PC-3 (cell line): ENCODE data around the gene MAD1L1. TPM values are rescaled to one million over a fixed set of nuclear protein-coding genes. Genes with fewer than 3 reads are reported as not detected.

Experiments
- ATAC-seq: fragments of 200-7000 bp; cut with Tn5 transposase; 2 replicates; pipeline ENCODE4 v1.9.1; 2020; ENCODE audit warnings: mild to moderate bottlenecking, moderate library complexity
- BruUV-seq: library from RNA; stranded (reverse); fragments of 400-500 nt; replicated peaks from 2 replicates; lab custom pipeline; 2021; lab: Mats Ljungman, UMichigan
- CTCF ChIA-PET: fragments of 300-600 bp; sonication (Branson Sonifier 250); formaldehyde crosslinking; loops from one replicate; lab custom pipeline; 2022; ENCODE audit warnings: antibody characterized with exemption; lab: Charles Lee
- POLR2A ChIA-PET: fragments of 300-600 bp; sonication (Branson Sonifier 250); formaldehyde crosslinking; loops from one replicate; lab custom pipeline; 2022; ENCODE audit warnings: antibody characterized with exemption; ENCODE audit not compliant: unreplicated experiment; lab: Charles Lee
- DNase-seq: peaks from one replicate; pipeline ENCODE4 v3.0.0-alpha.2; 2015
- H2AFZ ChIP-seq: fragments of 300-600 bp; sonication (generic); 2 replicates; pipeline ENCODE4 v1.6.0; 2016; ENCODE audit warnings: antibody characterized with exemption, low read length
- H3F3A ChIP-seq: fragments of 300-600 bp; sonication (generic); one replicate; pipeline ENCODE4 v1.6.0; 2017; ENCODE audit warnings: antibody characterized with exemption, low read length, control low read depth, mild to moderate bottlenecking; ENCODE audit not compliant: unreplicated experiment
- H3K27ac ChIP-seq: fragments of 300-600 bp; sonication (generic); 2 replicates; pipeline ENCODE4 v1.5.1; 2016; ENCODE audit warnings: mild to moderate bottlenecking, low read length
- H3K27me3 ChIP-seq: fragments of 300-600 bp; sonication (generic); 2 replicates; pipeline ENCODE4 v1.6.1; 2016; ENCODE audit warnings: low read length, mixed read lengths
- H3K36me3 ChIP-seq: fragments of 300-600 bp; sonication (generic); 2 replicates; pipeline ENCODE4 v1.6.1; 2016; ENCODE audit warnings: low read depth, mixed run types, low read length, mixed read lengths
- H3K4me1 ChIP-seq: fragments of 300-600 bp; sonication (generic); 2 replicates; pipeline ENCODE4 v1.5.1; 2016; ENCODE audit warnings: low read length; ENCODE audit not compliant: insufficient read depth
- H3K4me2 ChIP-seq: fragments of 300-600 bp; sonication (generic); 2 replicates; pipeline ENCODE4 v1.6.0; 2016; ENCODE audit warnings: low read length
- H3K4me3 ChIP-seq: fragments of 300-600 bp; sonication (generic); 2 replicates; pipeline ENCODE4 v1.5.1; 2016; ENCODE audit warnings: mild to moderate bottlenecking, low read length, mixed read lengths
- H3K79me2 ChIP-seq: fragments of 300-600 bp; sonication (generic); 2 replicates; pipeline ENCODE4 v1.6.1; 2017; ENCODE audit warnings: low read length, mixed read lengths
- H3K9ac ChIP-seq: fragments of 300-600 bp; sonication (generic); 2 replicates; pipeline ENCODE4 v1.6.0; 2016; ENCODE audit warnings: mild to moderate bottlenecking, low read length
- H3K9me2 ChIP-seq: fragments of 300-600 bp; sonication (generic); replicated peaks from 2 replicates; pipeline ENCODE4 v1.6.1; 2016; ENCODE audit warnings: mixed run types, low read length, mixed read lengths
- H3K9me3 ChIP-seq: fragments of 300-600 bp; sonication (generic); 2 replicates; pipeline ENCODE4 v1.6.1; 2016; ENCODE audit warnings: low read length, mixed read lengths
- H4K20me1 ChIP-seq: fragments of 300-600 bp; sonication (generic); 2 replicates; pipeline ENCODE4 v1.6.1; 2016; ENCODE audit warnings: low read length, mixed read lengths
- CTCF ChIP-seq: fragments of 300-600 bp; sonication (generic); conservative IDR thresholded peaks from 2 replicates; pipeline ENCODE4 v1.5.1; 2017; ENCODE audit warnings: antibody characterized with exemption, low read depth, mild to moderate bottlenecking, low read length
- EZH2 ChIP-seq: fragments of 300-600 bp; sonication (generic); IDR thresholded peaks from one replicate; pipeline ENCODE4 v1.6.1; 2017; ENCODE audit warnings: antibody characterized with exemption, mild to moderate bottlenecking, low read length; ENCODE audit not compliant: unreplicated experiment
- EZH2phosphoT487 ChIP-seq: fragments of 300-600 bp; sonication (generic); IDR thresholded peaks from 2 replicates; pipeline ENCODE4 v1.6.1; 2018; ENCODE audit warnings: mild to moderate bottlenecking, antibody characterized with exemption, low read length, borderline replicate concordance
- intact Hi-C: fragments of 100-400 bp; cut with micrococcal nuclease; formaldehyde crosslinking; loops from 2 replicates; pipeline ENCODE4 v1.9.0; 2023
- total RNA-seq: library from RNA; depleted of rRNA; stranded (reverse); fragments of >200 nt; gene quantifications from 2 replicates; pipeline ENCODE4 v1.2.3, GENCODE V29; 2014

MAD1L1 gene
- total RNA-seq, 1 experiment from 2014 or later: 88.4 TPM

GRCh38 chr7:2253021-2253420 lies 20.3 kb upstream of the MAD1L1 start:
- Histone ChIP-seq H4K20me1 (no peaks in the 10 kb centered on the region), H3K9me2 (no peaks in the 10 kb centered on the region), H3K4me1 (peaks cover 39% of the 10 kb centered on the region), H3K27me3 (no peaks in the 10 kb centered on the region), H3K4me2 (no peak overlapping the region), H3F3A (no peaks in the 10 kb centered on the region), H3K9me3 (no peaks in the 10 kb centered on the region), H3K36me3 (no peaks in the 10 kb centered on the region; the same call in 1 of the 2 replicates), H3K9ac (no peak overlapping the region), H3K27ac (no peak overlapping the region), H3K79me2 (no peaks in the 10 kb centered on the region), H3K4me3 (no peak overlapping the region), H2AFZ (no peak overlapping the region)
- ChIA-PET POLR2A (no interaction called here), CTCF (no interaction called here)
- intact Hi-C loops: no loop called here
- no TSS peak for BruUV-seq
- ATAC-seq (no peak), DNase-seq (no peak)
- TF ChIP-seq EZH2phosphoT487 (no peak), CTCF (no peak), EZH2 (no peak)

DNA sequence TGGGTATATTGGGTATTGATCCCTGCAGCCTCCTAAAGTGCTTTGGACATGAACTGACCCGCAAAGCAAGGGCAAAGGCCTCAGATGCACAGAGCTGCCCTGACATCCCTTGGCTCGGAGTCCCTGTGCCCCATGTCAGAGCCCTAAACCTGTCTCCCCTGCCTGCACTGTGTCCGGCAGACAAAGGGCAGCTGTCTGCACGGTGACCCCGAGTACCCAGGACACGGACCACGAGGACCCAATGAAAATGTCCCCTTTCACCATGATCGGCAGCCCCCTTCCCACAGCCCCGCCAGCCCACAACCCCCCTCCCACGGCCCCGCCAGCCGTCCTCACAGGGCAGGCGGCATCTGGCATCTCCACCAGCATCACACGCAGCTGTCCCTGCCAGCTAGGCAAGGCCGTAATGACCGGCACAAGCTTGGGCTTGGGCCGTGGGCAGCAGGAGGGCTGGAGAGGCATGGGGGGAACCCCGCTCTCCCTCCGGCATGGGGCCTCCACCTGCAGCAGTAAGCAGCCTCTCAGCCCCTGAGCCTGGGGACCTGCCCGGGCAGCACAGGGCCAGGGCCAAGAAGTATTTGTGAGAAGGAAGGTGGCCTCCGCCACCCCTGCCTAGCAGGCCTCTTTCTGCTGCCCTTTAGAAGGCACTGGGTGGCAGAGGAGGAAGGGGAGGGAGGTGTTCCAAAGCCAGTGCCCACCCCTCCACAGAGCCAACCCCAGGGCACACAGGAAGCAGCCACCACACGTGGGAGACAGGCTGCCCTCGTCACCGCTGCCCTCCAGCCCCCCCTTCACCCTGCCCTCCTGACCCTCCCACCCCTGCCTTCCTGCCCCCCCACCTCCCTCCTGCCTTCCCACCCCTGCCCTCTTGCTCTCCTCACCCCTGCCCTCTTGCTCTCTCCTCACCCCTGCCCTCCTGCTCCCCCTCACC lies 19.4 kb upstream of the MAD1L1 start:
- Histone ChIP-seq H3K9ac (no peak overlapping the region), H3K27me3 (no peaks in the 10 kb centered on the region), H3K27ac (no peak overlapping the region), H3K9me3 (no peaks in the 10 kb centered on the region), H2AFZ (no peak overlapping the region), H3K4me1 (peaks cover 39% of the 10 kb centered on the region), H3K36me3 (no peaks in the 10 kb centered on the region; the same call in 1 of the 2 replicates), H3K9me2 (no peaks in the 10 kb centered on the region), H4K20me1 (no peaks in the 10 kb centered on the region), H3K79me2 (no peaks in the 10 kb centered on the region), H3K4me2 (no peak overlapping the region), H3K4me3 (no peak overlapping the region), H3F3A (no peaks in the 10 kb centered on the region)
- no peak for TF ChIP-seq CTCF
- TF ChIP-seq EZH2phosphoT487: no peak
- no peak for TF ChIP-seq EZH2
- intact Hi-C loops: no loop called here
- ChIA-PET CTCF (no interaction called here), POLR2A (no interaction called here)
- DNase-seq (no peak), ATAC-seq (no peak)
- BruUV-seq: no TSS peak

DNA sequence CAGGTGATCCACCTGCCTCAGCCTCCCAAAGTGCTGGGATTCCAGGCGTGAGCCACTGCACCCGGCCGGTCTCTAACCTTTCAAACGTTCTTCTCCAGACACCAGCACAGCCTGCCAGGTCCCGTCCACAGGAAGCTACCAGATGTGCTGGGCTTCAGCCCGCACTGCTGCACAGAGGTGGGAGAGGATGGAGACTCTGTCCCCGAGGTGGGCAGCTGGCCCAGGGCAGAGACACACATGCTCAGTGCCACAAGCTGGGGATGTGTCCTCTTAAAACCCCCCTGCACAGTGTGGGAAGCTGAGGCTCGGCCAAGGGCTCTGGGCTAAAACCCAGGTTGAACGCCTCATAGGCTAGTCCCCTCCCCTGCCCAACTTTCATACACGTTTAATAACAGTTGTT lies 18.6 kb upstream of the MAD1L1 start:
- Histone ChIP-seq H3K9me3 (no peaks in the 10 kb centered on the region), H3K79me2 (no peaks in the 10 kb centered on the region), H3K27ac (no peak overlapping the region), H4K20me1 (no peaks in the 10 kb centered on the region), H3K36me3 (no peaks in the 10 kb centered on the region; the same call in 1 of the 2 replicates), H3K4me2 (no peak overlapping the region), H3K4me1 (peaks cover 36% of the 10 kb centered on the region), H3K27me3 (no peaks in the 10 kb centered on the region), H3F3A (no peaks in the 10 kb centered on the region), H3K9ac (no peak overlapping the region), H3K4me3 (no peak overlapping the region), H3K9me2 (no peaks in the 10 kb centered on the region), H2AFZ (no peak overlapping the region)
- ChIA-PET POLR2A (no interaction called here), CTCF (no interaction called here)
- ATAC-seq (no peak), DNase-seq (no peak)
- intact Hi-C loops: no loop called here
- TF ChIP-seq EZH2: no peak
- TF ChIP-seq CTCF: no peak
- TF ChIP-seq EZH2phosphoT487: no peak
- no TSS peak for BruUV-seq
